Mesendoderm (in vitro differentiated cells): ENCODE results near the gene FKBP1A.
"Not testable (repeated sequence)": the region's sequence is repeated elsewhere in the genome, so short reads cannot be mapped to it uniquely, and the experiment has no call there.

ENCODE experiments used
- DNase-seq: peaks from one replicate; pipeline ENCODE4 v3.0.0; 2013
- H2AK5ac ChIP-seq: 2 replicates; pipeline ENCODE4 v1.6.1; 2013; ENCODE audit warnings: low read length, inconsistent platforms
- H2BK120ac ChIP-seq: 2 replicates; pipeline ENCODE4 v1.6.1; 2013; ENCODE audit warnings: low read depth, mild to moderate bottlenecking, low read length, moderate library complexity, mixed read lengths
- H2BK15ac ChIP-seq: replicated peaks from 2 replicates; pipeline ENCODE4 v1.6.1; 2013; ENCODE audit warnings: low read depth, mild to moderate bottlenecking, moderate library complexity
- H2BK5ac ChIP-seq: 2 replicates; pipeline ENCODE4 v1.6.1; 2013; ENCODE audit warnings: low read length, inconsistent platforms
- H3K18ac ChIP-seq: 2 replicates; pipeline ENCODE4 v1.6.1; 2013; ENCODE audit warnings: mild to moderate bottlenecking, low read length, mixed read lengths
- H3K23ac ChIP-seq: one replicate; pipeline ENCODE4 v1.6.1; 2013; ENCODE audit warnings: low read length
- H3K27ac ChIP-seq: 2 replicates; pipeline ENCODE4 v1.5.1; 2013; ENCODE audit warnings: low read depth, mild to moderate bottlenecking, inconsistent platforms, low read length, moderate library complexity
- H3K27me3 ChIP-seq: 2 replicates; pipeline ENCODE4 v1.6.1; 2013; ENCODE audit warnings: low read length, control low read depth, mild to moderate bottlenecking, inconsistent platforms; ENCODE audit not compliant: insufficient read depth, poor library complexity
- H3K36me3 ChIP-seq: 2 replicates; pipeline ENCODE4 v1.6.1; 2013; ENCODE audit warnings: low read length, inconsistent platforms; ENCODE audit not compliant: control insufficient read depth, insufficient read depth
- H3K4ac ChIP-seq: one replicate; pipeline ENCODE4 v1.6.1; 2013; ENCODE audit warnings: low read depth, mild to moderate bottlenecking, low read length, moderate library complexity
- H3K4me1 ChIP-seq: 2 replicates; pipeline ENCODE4 v1.6.1; 2013; ENCODE audit warnings: low read depth, low read length, inconsistent platforms; ENCODE audit not compliant: control insufficient read depth
- H3K4me2 ChIP-seq: 2 replicates; pipeline ENCODE4 v1.6.1; 2013; ENCODE audit warnings: low read length
- H3K4me3 ChIP-seq: 2 replicates; pipeline ENCODE4 v1.5.1; 2013; ENCODE audit warnings: mild to moderate bottlenecking, low read length
- H3K56ac ChIP-seq: one replicate; pipeline ENCODE4 v1.6.1; 2013; ENCODE audit warnings: low read length
- H3K79me1 ChIP-seq: 2 replicates; pipeline ENCODE4 v1.6.1; 2013; ENCODE audit warnings: low read length, inconsistent platforms
- H3K79me2 ChIP-seq: 2 replicates; pipeline ENCODE4 v1.6.1; 2013; ENCODE audit warnings: mild to moderate bottlenecking, low read length; ENCODE audit not compliant: control insufficient read depth, insufficient read depth
- H3K9ac ChIP-seq: 2 replicates; pipeline ENCODE4 v1.6.1; 2013; ENCODE audit warnings: low read length, inconsistent platforms
- H4K5ac ChIP-seq: one replicate; pipeline ENCODE4 v1.6.1; 2013; ENCODE audit warnings: low read length
- H4K8ac ChIP-seq: one replicate; pipeline ENCODE4 v1.6.1; 2013; ENCODE audit warnings: low read depth, mild to moderate bottlenecking, control low read depth, low read length, moderate library complexity
- WGBS: extraction: QIAGEN DNeasy Blood & Tissue Kit; methylation state at CpG from one replicate; pipeline ENCODE4 v1.1.7; 2013; ENCODE audit warnings: low lambda C conversion rate, missing lambda C conversion rate; ENCODE audit not compliant: insufficient coverage; ENCODE audit errors: extremely low coverage; 5-methylcytosine and 5-hydroxymethylcytosine counted together

Gene FKBP1A

GRCh38 chr20:1343446-1344124 is 49.3 kb downstream of the FKBP1A start:
- H3K56ac ChIP-seq, H2BK120ac ChIP-seq, H3K4ac ChIP-seq, H4K8ac ChIP-seq, H3K27ac ChIP-seq, H2BK15ac ChIP-seq, H3K4me3 ChIP-seq, H2BK5ac ChIP-seq, H3K23ac ChIP-seq, H3K27me3 ChIP-seq, H3K4me1 ChIP-seq, H4K5ac ChIP-seq, H3K79me2 ChIP-seq, H3K9ac ChIP-seq, H3K36me3 ChIP-seq, DNase-seq, H3K4me2 ChIP-seq, H3K18ac ChIP-seq, H2AK5ac ChIP-seq, H3K79me1 ChIP-seq: not testable (repeated sequence)
- no CpG with 5 or more reads among the region's 8 CpGs for WGBS

DNA sequence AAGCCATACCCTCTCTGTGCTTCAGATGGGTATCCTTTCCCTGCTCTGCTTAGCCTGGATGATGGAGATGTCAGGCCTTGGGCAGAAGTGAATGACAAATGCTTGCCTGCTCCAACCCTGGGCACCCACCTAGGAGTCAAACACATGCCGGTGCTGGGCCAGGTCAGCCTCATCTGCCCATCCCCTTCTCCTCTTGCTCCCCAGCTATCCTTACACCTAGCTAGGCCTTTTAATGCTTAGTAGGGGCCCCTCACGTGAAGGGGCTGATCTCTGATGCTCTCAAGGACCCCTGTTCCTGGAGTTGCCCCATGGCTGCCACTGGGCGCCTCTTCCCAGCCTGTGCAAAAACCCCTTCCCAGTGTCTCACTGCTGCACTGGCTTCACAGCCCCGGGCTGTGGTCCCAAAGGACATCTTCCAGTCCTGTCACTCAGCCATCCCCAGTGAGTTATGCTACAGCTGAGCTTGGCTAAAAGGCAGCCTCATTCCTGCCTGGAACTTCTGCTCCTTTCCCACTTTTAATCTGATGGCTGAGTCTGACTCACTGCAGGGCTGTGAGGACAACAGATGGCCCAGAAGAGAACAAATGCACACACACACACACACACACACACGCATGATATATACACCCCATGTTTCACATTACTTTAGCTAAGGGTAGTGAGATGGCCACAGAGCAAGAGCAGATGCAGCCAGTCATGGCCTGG is 51.1 kb downstream of the FKBP1A start:
- no peak overlapping the region for H3K27ac ChIP-seq
- no peak for DNase-seq
- H3K56ac ChIP-seq: no peak overlapping the region

GRCh38 chr20:1338801-1339200 is 54.1 kb downstream of the FKBP1A start:
- H3K4me2 ChIP-seq: no peak overlapping the region
- H3K4me3 ChIP-seq: no peak overlapping the region
- H2BK5ac ChIP-seq: no peak overlapping the region
- no peak overlapping the region for H3K27ac ChIP-seq
- no peak overlapping the region for H3K56ac ChIP-seq
- H3K9ac ChIP-seq: no peak overlapping the region
- WGBS: no CpG with 5 or more reads among the region's 4 CpGs
- no peak overlapping the region for H2BK120ac ChIP-seq
- H3K18ac ChIP-seq: no peak overlapping the region
- no peaks in the 10 kb centered on the region for H3K79me2 ChIP-seq
- no peak for DNase-seq
- no peak overlapping the region for H2AK5ac ChIP-seq
- H3K23ac ChIP-seq: no peak overlapping the region
- H3K79me1 ChIP-seq: no peaks in the 10 kb centered on the region
- no peaks in the 10 kb centered on the region for H3K4me1 ChIP-seq
- no peak overlapping the region for H2BK15ac ChIP-seq
- H3K4ac ChIP-seq: no peak overlapping the region
- H3K27me3 ChIP-seq: no peaks in the 10 kb centered on the region
- H4K8ac ChIP-seq: no peak overlapping the region
- H3K36me3 ChIP-seq: no peaks in the 10 kb centered on the region
- no peak overlapping the region for H4K5ac ChIP-seq

More for the DNA sequence above, 51.1 kb downstream of the FKBP1A start:
- Histone ChIP-seq H3K18ac (no peak overlapping the region), H2AK5ac (no peak overlapping the region), H3K36me3 (no peaks in the 10 kb centered on the region), H4K5ac (no peak overlapping the region), H4K8ac (no peak overlapping the region), H3K9ac (no peak overlapping the region), H3K4me3 (no peak overlapping the region), H3K4ac (no peak overlapping the region), H3K79me1 (no peaks in the 10 kb centered on the region), H3K23ac (peak overlapping the region; percentile 16), H3K4me2 (no peak overlapping the region), H2BK15ac (no peak overlapping the region), H2BK120ac (no peak overlapping the region), H3K79me2 (no peaks in the 10 kb centered on the region), H3K27me3 (no peaks in the 10 kb centered on the region), H2BK5ac (no peak overlapping the region), H3K4me1 (no peaks in the 10 kb centered on the region)
- WGBS: no CpG with 5 or more reads among the region's 5 CpGs

DNA sequence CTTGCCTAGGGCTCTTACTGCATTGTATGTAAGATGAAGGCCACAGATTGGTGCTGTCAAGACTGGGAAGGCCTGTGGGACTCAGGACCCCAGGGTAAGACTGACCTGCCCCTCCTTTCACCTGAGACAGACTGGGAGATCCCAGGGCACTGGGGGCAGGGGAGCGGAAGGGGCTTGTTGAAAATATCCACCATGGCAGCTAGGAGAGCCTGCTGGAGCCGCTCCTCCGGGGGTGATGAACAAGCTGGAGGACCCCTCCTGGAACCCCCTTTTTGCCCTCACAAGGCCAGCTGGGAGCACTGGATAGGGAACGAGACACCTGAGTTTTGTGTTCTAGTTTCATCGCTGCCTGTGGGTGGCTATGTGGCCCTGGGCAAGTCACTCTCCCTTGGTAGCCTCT is 54.8 kb downstream of the FKBP1A start:
- H4K8ac ChIP-seq: no peak overlapping the region
- H3K36me3 ChIP-seq: no peaks in the 10 kb centered on the region
- H3K4me1 ChIP-seq: no peaks in the 10 kb centered on the region
- no peak overlapping the region for H3K27ac ChIP-seq
- DNase-seq: no peak
- no peak overlapping the region for H4K5ac ChIP-seq
- no peak overlapping the region for H3K18ac ChIP-seq
- no peak overlapping the region for H2BK120ac ChIP-seq
- no peak overlapping the region for H3K4ac ChIP-seq
- H3K4me2 ChIP-seq: no peak overlapping the region
- no peak overlapping the region for H3K23ac ChIP-seq
- H3K4me3 ChIP-seq: no peak overlapping the region
- no CpG with 5 or more reads among the region's 5 CpGs for WGBS
- H3K79me1 ChIP-seq: no peaks in the 10 kb centered on the region
- H3K27me3 ChIP-seq: no peaks in the 10 kb centered on the region
- no peak overlapping the region for H2BK15ac ChIP-seq
- H2AK5ac ChIP-seq: no peak overlapping the region
- no peaks in the 10 kb centered on the region for H3K79me2 ChIP-seq
- H3K9ac ChIP-seq: no peak overlapping the region
- H3K56ac ChIP-seq: no peak overlapping the region
- no peak overlapping the region for H2BK5ac ChIP-seq

DNA sequence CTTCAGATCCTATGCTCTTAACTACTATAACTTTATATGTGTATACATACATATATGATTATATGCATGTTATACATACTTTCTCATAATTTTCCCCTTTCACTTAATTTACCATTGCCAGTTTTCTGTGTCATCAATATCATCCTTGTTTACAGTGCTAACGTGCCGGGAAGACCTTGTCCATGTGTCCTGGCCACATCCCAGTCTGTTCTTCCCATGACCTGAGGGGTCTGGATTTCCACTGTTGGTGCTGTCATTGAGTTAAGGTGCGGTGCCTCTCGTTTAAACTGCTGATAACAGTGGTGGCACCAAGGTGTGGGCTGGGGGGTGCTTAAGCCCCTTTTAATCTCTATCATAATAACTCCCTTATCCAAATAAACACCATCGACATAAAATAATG is 55.4 kb downstream of the FKBP1A start:
- no peaks in the 10 kb centered on the region for H3K79me2 ChIP-seq
- H2AK5ac ChIP-seq: no peak overlapping the region
- no CpG with 5 or more reads among the region's 5 CpGs for WGBS
- no peak overlapping the region for H2BK120ac ChIP-seq
- H3K18ac ChIP-seq: no peak overlapping the region
- no peak overlapping the region for H3K4ac ChIP-seq
- no peaks in the 10 kb centered on the region for H3K79me1 ChIP-seq
- H3K56ac ChIP-seq: no peak overlapping the region
- no peaks in the 10 kb centered on the region for H3K27me3 ChIP-seq
- no peak overlapping the region for H3K27ac ChIP-seq
- H3K23ac ChIP-seq: no peak overlapping the region
- H2BK5ac ChIP-seq: no peak overlapping the region
- no peaks in the 10 kb centered on the region for H3K4me1 ChIP-seq
- H3K4me3 ChIP-seq: no peak overlapping the region
- H2BK15ac ChIP-seq: no peak overlapping the region
- no peak overlapping the region for H4K5ac ChIP-seq
- no peaks in the 10 kb centered on the region for H3K36me3 ChIP-seq
- no peak overlapping the region for H3K9ac ChIP-seq
- H4K8ac ChIP-seq: no peak overlapping the region
- DNase-seq: no peak
- H3K4me2 ChIP-seq: no peak overlapping the region
